HL-60/S4 (cell line): ENCODE measurements around the gene INPP5A.

ENCODE experiments used
- in situ Hi-C: fragments of 300-500 bp; cut with MboI; formaldehyde crosslinking; loops from 2 replicates; pipeline ENCODE4 v1.14.3; 2022; ENCODE audit warnings: low sequenced_read_pairs

INPP5A gene

GRCh38 chr10:132709471-132709951, 171.9 kb downstream of the INPP5A start:
- in situ Hi-C loops = no loop called here

GRCh38 chr10:132710036-132710686, 172.6 kb downstream of the INPP5A start:
- in situ Hi-C loops = no loop called here

DNA sequence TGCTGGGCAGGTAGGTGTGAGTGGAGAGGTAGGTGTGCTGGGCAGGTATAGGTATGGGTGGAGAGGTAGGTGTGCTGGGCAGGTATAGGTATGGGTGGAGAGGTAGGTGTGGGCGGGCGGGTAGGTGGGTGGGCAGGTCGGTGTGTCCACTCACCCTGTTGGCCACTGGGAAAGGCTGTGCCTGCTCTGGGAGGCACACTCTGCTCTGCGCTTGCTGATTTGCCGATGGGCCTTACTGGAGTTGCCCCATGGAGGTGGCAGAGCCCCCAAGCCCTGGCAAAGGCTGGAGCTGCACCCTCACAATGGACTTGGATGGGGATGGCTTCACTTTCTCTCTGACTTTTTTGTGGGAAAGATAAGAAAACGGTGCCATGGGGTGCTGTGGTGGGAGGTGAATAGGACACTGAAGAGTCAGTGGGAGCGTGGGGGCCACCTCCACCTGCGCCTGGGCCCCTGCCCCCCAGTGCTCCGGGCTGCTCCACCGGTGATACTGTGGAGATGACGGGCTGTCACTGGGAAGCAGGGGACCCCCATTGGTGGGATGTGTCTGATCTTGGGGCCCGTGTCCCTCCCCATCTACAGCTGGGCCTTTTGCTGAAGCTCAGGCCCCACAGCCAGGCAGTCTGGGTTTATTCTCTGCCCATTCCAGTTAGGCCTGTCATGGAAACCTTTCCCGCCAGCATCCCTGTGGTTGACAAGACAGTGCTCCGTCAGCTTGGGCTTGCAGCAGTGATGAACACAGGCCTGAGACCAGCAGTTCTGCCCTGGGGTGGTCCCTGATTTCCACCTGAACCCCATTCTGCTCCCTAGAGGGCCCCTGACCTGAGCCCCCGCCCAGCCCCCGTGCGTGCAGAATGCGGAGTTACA, 173.4 kb downstream of the INPP5A start:
- in situ Hi-C loops = no loop called here

DNA sequence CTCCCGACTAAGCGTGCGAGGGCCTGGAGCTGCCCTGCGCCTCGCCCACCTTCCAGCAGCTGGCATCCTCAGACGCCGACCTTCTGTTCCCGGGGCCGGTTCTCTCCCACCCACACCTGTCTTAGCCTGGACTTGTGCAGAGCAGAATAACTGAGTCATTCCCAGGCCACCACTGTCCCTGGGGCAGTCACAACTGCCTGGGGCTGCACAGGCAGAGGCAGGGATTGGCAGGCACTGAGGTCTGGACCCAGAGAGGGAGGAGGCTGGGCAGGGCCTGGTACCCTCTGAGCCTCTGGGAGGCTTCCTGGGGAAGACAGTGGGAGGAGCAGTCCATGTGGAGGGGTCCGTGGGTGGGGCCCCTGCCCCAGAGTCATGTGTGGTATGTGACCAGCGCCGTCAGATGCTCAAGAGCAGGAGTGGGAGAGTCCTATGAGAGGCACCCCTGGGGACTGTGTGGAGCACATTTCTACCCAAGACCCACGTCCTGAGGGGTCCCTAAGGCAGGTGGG, 174.1 kb downstream of the INPP5A start:
- in situ Hi-C loops = no loop called here

- in situ Hi-C loops = no loop called here
Observed at GRCh38 chr10:132712291-132712690, 174.7 kb downstream of the INPP5A start.

GRCh38 chr10:132712743-132713142, 175.2 kb downstream of the INPP5A start:
- in situ Hi-C loops = no loop called here

GRCh38 chr10:132713421-132714095, 176.0 kb downstream of the INPP5A start:
- in situ Hi-C loops = no loop called here

- in situ Hi-C loops = no loop called here
Observed at GRCh38 chr10:132714096-132714985, 176.8 kb downstream of the INPP5A start.

DNA sequence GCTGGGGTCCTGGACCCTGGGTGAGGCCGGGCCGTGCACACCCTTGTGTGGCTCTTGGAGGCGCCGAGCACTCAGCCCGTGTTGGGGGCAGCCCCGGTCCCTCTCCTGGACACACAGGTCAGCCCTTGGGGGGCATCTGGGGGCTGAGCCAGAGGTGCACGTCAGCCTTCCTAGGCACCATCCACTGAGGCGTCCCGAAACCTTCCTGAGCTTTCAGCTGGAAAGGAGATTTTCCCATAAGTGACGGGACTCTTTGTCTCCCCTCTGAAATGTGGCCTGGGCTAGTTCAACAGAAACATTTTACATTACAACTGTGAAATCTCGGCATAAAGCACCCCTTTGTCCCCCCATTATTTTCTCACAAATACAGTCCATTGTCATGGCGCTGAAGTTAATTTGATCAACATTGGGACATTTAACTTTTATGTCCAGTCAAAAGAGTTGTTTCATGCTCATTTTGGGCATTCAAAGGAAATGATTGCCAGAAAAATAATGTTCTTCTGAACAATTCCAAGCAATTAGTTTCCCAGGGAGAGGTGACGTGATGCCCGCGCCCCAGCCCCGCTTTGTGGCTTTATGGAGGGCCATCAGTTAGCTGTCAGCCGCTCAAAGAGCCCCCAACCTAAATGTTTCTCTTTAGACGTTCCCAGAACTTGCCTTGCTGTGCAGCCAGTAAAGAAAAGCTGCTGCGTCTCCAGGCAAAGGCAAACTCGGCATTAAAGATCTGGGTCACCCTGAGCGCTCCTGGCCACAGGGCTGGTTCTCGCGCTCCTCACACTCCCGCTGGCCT, 177.6 kb downstream of the INPP5A start:
- in situ Hi-C loops = no loop called here

GRCh38 chr10:132715776-132716680, 178.4 kb downstream of the INPP5A start:
- in situ Hi-C loops = no loop called here

GRCh38 chr10:132716691-132717490, 179.3 kb downstream of the INPP5A start:
- in situ Hi-C loops = no loop called here

GRCh38 chr10:132721725-132722124, 184.1 kb downstream of the INPP5A start:
- in situ Hi-C loops = no loop called here

- in situ Hi-C loops = no loop called here
Observed at GRCh38 chr10:132722394-132723329, 185.1 kb downstream of the INPP5A start.

DNA sequence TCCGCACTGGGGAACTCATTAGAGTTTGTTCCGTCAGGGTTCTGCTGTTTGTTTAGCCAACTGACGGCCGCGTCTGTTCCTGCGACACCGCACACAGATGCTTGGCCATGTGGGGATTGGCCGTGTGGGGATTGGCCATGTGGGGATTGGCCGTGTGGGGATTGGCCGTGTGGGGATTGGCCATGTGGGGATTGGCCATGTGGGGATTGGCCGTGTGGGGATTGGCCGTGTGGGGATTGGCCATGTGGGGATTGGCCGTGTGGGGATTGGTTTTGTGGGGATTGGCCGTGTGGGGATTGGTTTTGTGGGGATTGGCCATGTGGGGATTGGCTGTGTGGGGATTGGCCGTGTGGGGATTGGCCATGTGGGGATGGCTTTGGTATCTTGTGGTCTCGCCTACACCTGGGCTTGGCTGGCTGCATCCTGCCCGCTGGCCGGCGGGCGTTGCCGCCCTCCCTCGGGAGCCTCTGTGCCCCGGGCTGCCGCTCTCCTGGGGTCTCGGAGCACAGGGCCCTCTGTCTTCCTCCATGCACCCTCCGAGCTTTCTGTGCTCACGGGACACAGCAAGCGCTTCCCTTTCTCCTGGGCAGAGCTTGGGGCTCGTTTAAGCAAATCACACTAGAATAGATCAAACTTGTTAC, 185.9 kb downstream of the INPP5A start:
- in situ Hi-C loops = no loop called here

- in situ Hi-C loops = no loop called here
Observed at GRCh38 chr10:132724446-132724845, 186.9 kb downstream of the INPP5A start.

DNA sequence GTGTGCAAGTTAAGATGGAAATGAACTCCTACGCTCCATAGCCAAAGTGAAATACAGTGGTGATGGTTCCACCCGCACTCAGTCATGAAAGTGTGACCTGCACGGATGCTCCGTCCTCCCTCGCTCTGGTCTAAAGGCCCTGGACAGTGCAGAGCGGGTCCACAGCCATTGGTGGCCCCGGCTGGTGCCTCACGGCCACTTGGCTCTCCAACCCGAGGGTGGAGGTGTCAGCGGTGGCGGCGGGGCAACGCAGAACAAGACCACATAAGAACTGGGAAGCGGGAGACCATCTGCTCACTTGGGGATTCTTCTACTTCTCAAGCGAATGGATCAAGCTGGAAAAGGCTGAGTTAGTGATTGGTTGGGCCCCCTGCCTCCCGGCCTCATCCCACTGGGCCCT, 187.6 kb downstream of the INPP5A start:
- in situ Hi-C loops = no loop called here
